SK-N-SH treated with all-trans-retinoic acid at 6 μM for 48 hours (cell line): ENCODE measurements around the gene ZFP91.

Experiments
- ATAC-seq: fragments of 200-7000 bp; cut with Tn5 transposase; 3 replicates; pipeline ENCODE4 v1.9.1; 2020; ENCODE audit warnings: mild to moderate bottlenecking, moderate library complexity
- ARNTL ChIP-seq: fragments of 450-650 bp; formaldehyde crosslinking; IDR thresholded peaks from 2 replicates; pipeline ENCODE4 v1.5.0; 2020; ENCODE audit warnings: low read depth, mild to moderate bottlenecking, moderate library complexity, borderline replicate concordance
- BACH2 ChIP-seq: fragments of 250-450 bp; sonication (Bioruptor Pico); IDR thresholded peaks from 2 replicates; pipeline ENCODE4 v1.9.0; 2021; ENCODE audit warnings: mild to moderate bottlenecking, borderline replicate concordance
- CREB5 ChIP-seq: fragments of 250-450 bp; sonication (Bioruptor Pico); IDR thresholded peaks from 2 replicates; pipeline ENCODE4 v1.5.1; 2020; ENCODE audit warnings: low read depth, mild to moderate bottlenecking, moderate library complexity
- CSDC2 ChIP-seq: fragments of 250-450 bp; sonication (Bioruptor Pico); IDR thresholded peaks from 2 replicates; pipeline ENCODE4 v1.5.0; 2020; ENCODE audit warnings: mild to moderate bottlenecking, moderate library complexity
- CSRNP3 ChIP-seq: fragments of 250-450 bp; sonication (Bioruptor Pico); IDR thresholded peaks from 2 replicates; pipeline ENCODE4 v1.5.1; 2021; ENCODE audit warnings: mild to moderate bottlenecking, moderate library complexity
- ESRRG ChIP-seq: fragments of 250-450 bp; sonication (Bioruptor Pico); IDR thresholded peaks from 2 replicates; pipeline ENCODE4 v1.6.1; 2021; ENCODE audit warnings: mild to moderate bottlenecking
- GLIS3 ChIP-seq: fragments of 250-450 bp; sonication (Bioruptor Pico); IDR thresholded peaks from 2 replicates; pipeline ENCODE4 v1.5.0; 2020; ENCODE audit warnings: mild to moderate bottlenecking, moderate library complexity
- ISL1 ChIP-seq: fragments of 250-450 bp; sonication (Bioruptor Pico); IDR thresholded peaks from 2 replicates; pipeline ENCODE4 v2.1.2; 2022; ENCODE audit warnings: mild to moderate bottlenecking, moderate library complexity
- OSR1 ChIP-seq: fragments of 250-450 bp; sonication (Bioruptor Pico); IDR thresholded peaks from 2 replicates; pipeline ENCODE4 v1.8.0; 2022; ENCODE audit warnings: moderate library complexity, mild to moderate bottlenecking, inconsistent platforms
- PATZ1 ChIP-seq: fragments of 250-450 bp; sonication (Bioruptor Pico); IDR thresholded peaks from 2 replicates; pipeline ENCODE4 v1.8.0; 2020; ENCODE audit warnings: mild to moderate bottlenecking, moderate library complexity, borderline replicate concordance
- POU6F1 ChIP-seq: fragments of 250-450 bp; sonication (Bioruptor Pico); IDR thresholded peaks from 2 replicates; pipeline ENCODE4 v1.8.0; 2021; ENCODE audit warnings: low read depth, mild to moderate bottlenecking, moderate library complexity, borderline replicate concordance
- PPARA ChIP-seq: fragments of 250-450 bp; sonication (Bioruptor Pico); IDR thresholded peaks from 2 replicates; pipeline ENCODE4 v1.5.0; 2020; ENCODE audit warnings: mild to moderate bottlenecking, borderline replicate concordance
- RARB ChIP-seq: fragments of 250-450 bp; sonication (Bioruptor Pico); IDR thresholded peaks from 2 replicates; pipeline ENCODE4 v1.8.0; 2021; ENCODE audit warnings: mild to moderate bottlenecking, moderate library complexity
- TCF4 ChIP-seq: fragments of 250-450 bp; sonication (Bioruptor Pico); IDR thresholded peaks from 2 replicates; pipeline ENCODE4 v1.8.0; 2021; ENCODE audit warnings: mild to moderate bottlenecking, moderate library complexity, borderline replicate concordance
- TOX ChIP-seq: fragments of 250-450 bp; sonication (Bioruptor Pico); IDR thresholded peaks from 2 replicates; pipeline ENCODE4 v1.8.0; 2021; ENCODE audit warnings: mild to moderate bottlenecking, moderate library complexity, borderline replicate concordance
- ZC3H10 ChIP-seq: fragments of 250-450 bp; sonication (Bioruptor Pico); IDR thresholded peaks from 2 replicates; pipeline ENCODE4 v1.5.1; 2021; ENCODE audit warnings: mild to moderate bottlenecking, moderate library complexity
- ZFP3 ChIP-seq: fragments of 250-450 bp; sonication (Bioruptor Pico); IDR thresholded peaks from 2 replicates; pipeline ENCODE4 v1.5.0; 2020; ENCODE audit warnings: mild to moderate bottlenecking, moderate library complexity
- ZFP30 ChIP-seq: fragments of 450-650 bp; formaldehyde crosslinking; IDR thresholded peaks from 2 replicates; pipeline ENCODE4 v1.5.0; 2022; ENCODE audit warnings: mild to moderate bottlenecking, moderate library complexity
- ZNF565 ChIP-seq: fragments of 450-650 bp; formaldehyde crosslinking; conservative IDR thresholded peaks from 2 replicates; pipeline ENCODE4 v1.5.0; 2020; ENCODE audit warnings: low read depth, mild to moderate bottlenecking, moderate library complexity
- ZNF70 ChIP-seq: fragments of 450-650 bp; formaldehyde crosslinking; IDR thresholded peaks from 2 replicates; pipeline ENCODE4 v1.5.0; 2020; ENCODE audit warnings: mild to moderate bottlenecking, moderate library complexity
- ZNF8 ChIP-seq: fragments of 450-650 bp; formaldehyde crosslinking; IDR thresholded peaks from 2 replicates; pipeline ENCODE4 v1.5.0; 2020; ENCODE audit warnings: mild to moderate bottlenecking, moderate library complexity
- TF ChIP-seq, protein P1 (sequence below): fragments of 250-450 bp; sonication (Bioruptor Pico); IDR thresholded peaks from 2 replicates; pipeline ENCODE4 v1.5.0; 2020; ENCODE audit warnings: mild to moderate bottlenecking, moderate library complexity

The ZFP91 gene

DNA sequence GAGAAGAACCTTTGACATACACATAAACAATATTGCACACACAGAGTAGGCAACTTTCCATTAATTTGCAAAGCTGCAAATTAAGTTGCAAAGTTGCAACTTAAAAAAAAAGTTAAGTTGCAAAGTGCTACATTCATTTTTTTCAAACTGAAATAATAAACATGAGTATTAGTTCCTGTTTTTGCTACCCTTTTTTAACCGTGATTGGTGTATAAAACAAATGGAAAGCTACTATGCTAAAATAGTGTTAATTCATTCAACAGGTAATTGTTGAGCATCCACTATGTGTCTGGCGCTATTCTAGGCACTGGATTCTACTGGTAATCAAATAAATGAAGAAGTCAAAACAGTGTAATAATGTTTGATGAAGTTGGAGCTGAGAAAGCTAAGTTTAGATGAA lies 8.1 kb downstream of the ZFP91 start:
- ATAC-seq: no peak
- TF ChIP-seq ISL1 (no peak), CREB5 (CRISPR knock-in tag) (no peak), ARNTL (CRISPR knock-in tag) (no peak), ZFP3 (CRISPR knock-in tag) (no peak), GLIS3 (CRISPR knock-in tag) (no peak)

- TF ChIP-seq CSRNP3 (CRISPR knock-in tag): no peak
- no peak for TF ChIP-seq CREB5 (CRISPR knock-in tag)
- TF ChIP-seq ZC3H10 (CRISPR knock-in tag): no peak
- no peak for TF ChIP-seq ARNTL (CRISPR knock-in tag)
- TF ChIP-seq POU6F1 (CRISPR knock-in tag): no peak
- no peak for TF ChIP-seq PPARA (CRISPR knock-in tag)
- TF ChIP-seq ISL1: no peak
- no peak for TF ChIP-seq RARB
- TF ChIP-seq BACH2 (CRISPR knock-in tag): no peak
- TF ChIP-seq ZFP30 (CRISPR knock-in tag): no peak
- no peak for TF ChIP-seq CSDC2 (CRISPR knock-in tag)
- TF ChIP-seq TCF4 (CRISPR knock-in tag): no peak
- no peak for TF ChIP-seq ZNF565 (CRISPR knock-in tag)
- no peak for TF ChIP-seq TOX (CRISPR knock-in tag)
- TF ChIP-seq, protein P1, sequence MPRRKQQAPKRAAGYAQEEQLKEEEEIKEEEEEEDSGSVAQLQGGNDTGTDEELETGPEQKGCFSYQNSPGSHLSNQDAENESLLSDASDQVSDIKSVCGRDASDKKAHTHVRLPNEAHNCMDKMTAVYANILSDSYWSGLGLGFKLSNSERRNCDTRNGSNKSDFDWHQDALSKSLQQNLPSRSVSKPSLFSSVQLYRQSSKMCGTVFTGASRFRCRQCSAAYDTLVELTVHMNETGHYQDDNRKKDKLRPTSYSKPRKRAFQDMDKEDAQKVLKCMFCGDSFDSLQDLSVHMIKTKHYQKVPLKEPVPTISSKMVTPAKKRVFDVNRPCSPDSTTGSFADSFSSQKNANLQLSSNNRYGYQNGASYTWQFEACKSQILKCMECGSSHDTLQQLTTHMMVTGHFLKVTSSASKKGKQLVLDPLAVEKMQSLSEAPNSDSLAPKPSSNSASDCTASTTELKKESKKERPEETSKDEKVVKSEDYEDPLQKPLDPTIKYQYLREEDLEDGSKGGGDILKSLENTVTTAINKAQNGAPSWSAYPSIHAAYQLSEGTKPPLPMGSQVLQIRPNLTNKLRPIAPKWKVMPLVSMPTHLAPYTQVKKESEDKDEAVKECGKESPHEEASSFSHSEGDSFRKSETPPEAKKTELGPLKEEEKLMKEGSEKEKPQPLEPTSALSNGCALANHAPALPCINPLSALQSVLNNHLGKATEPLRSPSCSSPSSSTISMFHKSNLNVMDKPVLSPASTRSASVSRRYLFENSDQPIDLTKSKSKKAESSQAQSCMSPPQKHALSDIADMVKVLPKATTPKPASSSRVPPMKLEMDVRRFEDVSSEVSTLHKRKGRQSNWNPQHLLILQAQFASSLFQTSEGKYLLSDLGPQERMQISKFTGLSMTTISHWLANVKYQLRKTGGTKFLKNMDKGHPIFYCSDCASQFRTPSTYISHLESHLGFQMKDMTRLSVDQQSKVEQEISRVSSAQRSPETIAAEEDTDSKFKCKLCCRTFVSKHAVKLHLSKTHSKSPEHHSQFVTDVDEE: no peak
- no peak for ATAC-seq
Observed at GRCh38 chr11:58591659-58592058, 12.8 kb downstream of the ZFP91 start.

DNA sequence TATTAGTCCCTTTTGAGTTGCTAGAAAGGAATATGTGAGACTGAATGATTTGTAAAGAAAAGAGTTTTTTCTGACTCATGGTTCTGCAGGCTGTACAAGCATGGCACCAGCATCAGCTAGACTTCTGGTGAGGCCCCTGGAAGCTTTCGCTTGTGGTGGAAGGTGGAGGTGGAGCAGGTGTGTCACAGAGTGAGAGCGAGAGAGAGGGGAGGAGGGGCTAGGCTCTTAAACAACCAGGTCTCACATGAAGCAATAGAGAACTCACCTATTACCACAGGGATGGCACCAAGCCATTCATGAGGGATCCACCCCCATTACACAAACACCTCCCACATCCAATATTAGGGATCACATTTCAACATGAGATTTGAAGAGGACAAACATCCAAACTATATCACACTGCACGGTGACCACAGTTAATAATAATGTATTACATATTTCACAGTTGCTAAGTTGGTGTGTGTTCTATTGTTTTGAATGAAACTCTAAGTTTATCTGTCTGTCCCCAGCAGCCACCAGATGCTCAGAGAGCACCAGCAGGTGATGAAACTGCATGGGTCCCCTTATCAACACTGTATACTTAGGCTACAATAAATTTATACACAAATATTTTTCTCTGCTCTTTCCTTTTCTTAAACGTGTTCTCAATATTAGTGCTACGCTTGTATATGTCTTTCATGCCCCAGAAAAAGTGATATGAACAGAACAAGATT lies 14.1 kb downstream of the ZFP91 start:
- TF ChIP-seq PPARA (CRISPR knock-in tag) (no peak), ESRRG (CRISPR knock-in tag) (no peak), ZC3H10 (CRISPR knock-in tag) (no peak), ARNTL (CRISPR knock-in tag) (no peak), ZNF565 (CRISPR knock-in tag) (no peak), CSDC2 (CRISPR knock-in tag) (no peak), ZNF8 (no peak), ZFP3 (CRISPR knock-in tag) (no peak), CSRNP3 (CRISPR knock-in tag) (no peak), ZNF70 (CRISPR knock-in tag) (no peak), PATZ1 (CRISPR knock-in tag) (no peak), ISL1 (no peak), OSR1 (CRISPR knock-in tag) (no peak)
- ATAC-seq: no peak
